Measurements from ENCODE around the gene MIER2. TPM values are rescaled to one million over a fixed set of nuclear protein-coding genes. Genes with fewer than 3 reads are reported as not detected.

The MIER2 gene
- total and polyA plus RNA-seq, 4 donors = 2.7 to 4.1 (median 3.7) TPM

DNA sequence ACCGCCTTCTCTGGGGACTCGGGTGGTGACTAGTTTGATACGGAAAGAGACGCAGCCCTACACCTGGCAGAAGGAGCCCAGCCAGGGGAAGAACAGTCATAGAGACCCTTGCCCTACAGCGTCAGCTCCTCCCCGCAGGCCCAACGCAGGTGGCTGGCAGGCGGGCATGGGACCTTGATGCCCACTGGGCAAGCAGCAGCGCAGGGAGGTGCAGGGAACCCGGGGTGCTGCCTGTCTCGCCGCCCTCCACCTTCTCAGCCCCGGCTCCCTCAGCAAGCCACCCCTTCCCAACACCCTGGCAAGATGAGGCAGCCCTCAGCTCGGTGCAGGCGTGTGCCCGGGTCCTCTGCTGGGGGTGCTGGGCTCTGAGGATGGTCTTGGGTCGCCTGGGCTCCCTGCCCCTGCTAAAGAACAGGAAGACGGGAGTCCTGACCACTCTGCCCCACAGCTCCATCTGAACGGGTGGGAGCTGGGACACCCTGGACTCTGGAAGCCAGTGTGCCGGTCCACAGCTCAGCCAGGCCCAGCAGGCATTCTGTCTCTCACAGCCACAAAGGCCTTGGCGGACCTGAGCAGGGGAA is 9.0 kb downstream of the MIER2 start:
- Histone ChIP-seq H3K36me3 (ENCODE audit: control insufficient read depth in 4 of 4, insufficient read depth in 3 of 4, low read depth in 1 of 4, low read length in 3 of 4) (peaks cover 0 to 6% (median 4%) of the 10 kb centered on the region in 4 donors), H3K4me1 (ENCODE audit: control insufficient read depth in 4 of 4, insufficient read depth in 4 of 4, low read length in 3 of 4) (peaks cover 0 to 2% (median 0%) of the 10 kb centered on the region in 4 donors), H3K9ac (ENCODE audit: low read depth in 1 of 2, low read length in 2 of 2) (no peak overlapping the region), H3K9me3 (ENCODE audit: control insufficient read depth in 4 of 4, low read length in 3 of 4) (peaks cover 0 to 3% (median 0%) of the 10 kb centered on the region in 4 donors), H3K4me3 (ENCODE audit: low read depth in 1 of 3, low read length in 3 of 3) (no peak overlapping the region), H3K27me3 (ENCODE audit: control insufficient read depth in 4 of 4, insufficient read depth in 4 of 4, low read length in 3 of 4) (no peaks in the 10 kb centered on the region), H3K27ac (ENCODE audit: low read depth in 1 of 2, low read length in 2 of 2) (no peak overlapping the region)
- TF ChIP-seq, protein P1, sequence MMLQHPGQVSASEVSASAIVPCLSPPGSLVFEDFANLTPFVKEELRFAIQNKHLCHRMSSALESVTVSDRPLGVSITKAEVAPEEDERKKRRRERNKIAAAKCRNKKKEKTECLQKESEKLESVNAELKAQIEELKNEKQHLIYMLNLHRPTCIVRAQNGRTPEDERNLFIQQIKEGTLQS (IDR thresholded peaks at IDR 0.05) = no peak
- no peak for TF ChIP-seq JUND (IDR thresholded peaks at IDR 0.05)
- TF ChIP-seq GABPA (IDR thresholded peaks at IDR 0.05 in 1 of 2, conservative IDR thresholded peaks at IDR 0.05 in 1 of 2) = no peak
- TF ChIP-seq, protein P2, sequence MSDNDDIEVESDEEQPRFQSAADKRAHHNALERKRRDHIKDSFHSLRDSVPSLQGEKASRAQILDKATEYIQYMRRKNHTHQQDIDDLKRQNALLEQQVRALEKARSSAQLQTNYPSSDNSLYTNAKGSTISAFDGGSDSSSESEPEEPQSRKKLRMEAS (IDR thresholded peaks at IDR 0.05) = no peak
- no peak for TF ChIP-seq HNF4A (conservative IDR thresholded peaks at IDR 0.05)
- TF ChIP-seq RXRA (IDR thresholded peaks at IDR 0.05) = no peak
- TF ChIP-seq SP1 (IDR thresholded peaks at IDR 0.05) = no peak
- TF ChIP-seq TAF1 (conservative IDR thresholded peaks at IDR 0.05) = no peak
- no peak for TF ChIP-seq FOXA1 (IDR thresholded peaks at IDR 0.05)
- no peak for TF ChIP-seq RAD21 (IDR thresholded peaks at IDR 0.05)
- TF ChIP-seq HNF4G (IDR thresholded peaks at IDR 0.05) = no peak
- TF ChIP-seq, protein P3, sequence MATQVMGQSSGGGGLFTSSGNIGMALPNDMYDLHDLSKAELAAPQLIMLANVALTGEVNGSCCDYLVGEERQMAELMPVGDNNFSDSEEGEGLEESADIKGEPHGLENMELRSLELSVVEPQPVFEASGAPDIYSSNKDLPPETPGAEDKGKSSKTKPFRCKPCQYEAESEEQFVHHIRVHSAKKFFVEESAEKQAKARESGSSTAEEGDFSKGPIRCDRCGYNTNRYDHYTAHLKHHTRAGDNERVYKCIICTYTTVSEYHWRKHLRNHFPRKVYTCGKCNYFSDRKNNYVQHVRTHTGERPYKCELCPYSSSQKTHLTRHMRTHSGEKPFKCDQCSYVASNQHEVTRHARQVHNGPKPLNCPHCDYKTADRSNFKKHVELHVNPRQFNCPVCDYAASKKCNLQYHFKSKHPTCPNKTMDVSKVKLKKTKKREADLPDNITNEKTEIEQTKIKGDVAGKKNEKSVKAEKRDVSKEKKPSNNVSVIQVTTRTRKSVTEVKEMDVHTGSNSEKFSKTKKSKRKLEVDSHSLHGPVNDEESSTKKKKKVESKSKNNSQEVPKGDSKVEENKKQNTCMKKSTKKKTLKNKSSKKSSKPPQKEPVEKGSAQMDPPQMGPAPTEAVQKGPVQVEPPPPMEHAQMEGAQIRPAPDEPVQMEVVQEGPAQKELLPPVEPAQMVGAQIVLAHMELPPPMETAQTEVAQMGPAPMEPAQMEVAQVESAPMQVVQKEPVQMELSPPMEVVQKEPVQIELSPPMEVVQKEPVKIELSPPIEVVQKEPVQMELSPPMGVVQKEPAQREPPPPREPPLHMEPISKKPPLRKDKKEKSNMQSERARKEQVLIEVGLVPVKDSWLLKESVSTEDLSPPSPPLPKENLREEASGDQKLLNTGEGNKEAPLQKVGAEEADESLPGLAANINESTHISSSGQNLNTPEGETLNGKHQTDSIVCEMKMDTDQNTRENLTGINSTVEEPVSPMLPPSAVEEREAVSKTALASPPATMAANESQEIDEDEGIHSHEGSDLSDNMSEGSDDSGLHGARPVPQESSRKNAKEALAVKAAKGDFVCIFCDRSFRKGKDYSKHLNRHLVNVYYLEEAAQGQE (IDR thresholded peaks at IDR 0.05) = no peak
- TF ChIP-seq, protein P4, sequence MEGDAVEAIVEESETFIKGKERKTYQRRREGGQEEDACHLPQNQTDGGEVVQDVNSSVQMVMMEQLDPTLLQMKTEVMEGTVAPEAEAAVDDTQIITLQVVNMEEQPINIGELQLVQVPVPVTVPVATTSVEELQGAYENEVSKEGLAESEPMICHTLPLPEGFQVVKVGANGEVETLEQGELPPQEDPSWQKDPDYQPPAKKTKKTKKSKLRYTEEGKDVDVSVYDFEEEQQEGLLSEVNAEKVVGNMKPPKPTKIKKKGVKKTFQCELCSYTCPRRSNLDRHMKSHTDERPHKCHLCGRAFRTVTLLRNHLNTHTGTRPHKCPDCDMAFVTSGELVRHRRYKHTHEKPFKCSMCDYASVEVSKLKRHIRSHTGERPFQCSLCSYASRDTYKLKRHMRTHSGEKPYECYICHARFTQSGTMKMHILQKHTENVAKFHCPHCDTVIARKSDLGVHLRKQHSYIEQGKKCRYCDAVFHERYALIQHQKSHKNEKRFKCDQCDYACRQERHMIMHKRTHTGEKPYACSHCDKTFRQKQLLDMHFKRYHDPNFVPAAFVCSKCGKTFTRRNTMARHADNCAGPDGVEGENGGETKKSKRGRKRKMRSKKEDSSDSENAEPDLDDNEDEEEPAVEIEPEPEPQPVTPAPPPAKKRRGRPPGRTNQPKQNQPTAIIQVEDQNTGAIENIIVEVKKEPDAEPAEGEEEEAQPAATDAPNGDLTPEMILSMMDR (IDR thresholded peaks at IDR 0.05; ENCODE audit: low read depth, low read length, missing input control) = no peak
- 97% methylated on average over 21 of the region's 21 CpGs for WGBS
- no peak for DNase-seq (ENCODE audit: low spot score)

DNA sequence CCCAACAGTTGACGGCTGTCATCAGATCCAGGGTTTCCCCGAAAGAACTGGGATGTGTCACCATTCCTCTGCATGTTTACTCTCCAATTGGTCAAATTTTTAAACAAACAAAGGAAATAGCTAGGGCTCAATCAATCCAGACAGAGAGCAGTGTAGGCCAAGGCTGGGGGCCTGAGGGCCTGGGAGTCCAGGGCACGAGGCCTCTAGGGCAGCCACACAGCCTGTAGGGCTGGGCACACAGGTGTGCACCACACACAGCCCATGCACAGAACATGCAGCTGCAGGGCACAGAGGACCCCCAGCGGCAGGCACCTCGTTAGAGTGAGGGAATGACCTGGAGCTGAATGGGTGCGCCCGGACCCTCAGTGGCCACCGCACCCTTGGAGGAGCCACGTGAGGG is 9.5 kb downstream of the MIER2 start:
- no peak for DNase-seq (ENCODE audit: low spot score)
- Histone ChIP-seq H3K4me1 (ENCODE audit: control insufficient read depth in 4 of 4, insufficient read depth in 4 of 4, low read length in 3 of 4) (no peaks in the 10 kb centered on the region), H3K9me3 (ENCODE audit: control insufficient read depth in 4 of 4, low read length in 3 of 4) (peaks cover 0 to 3% (median 0%) of the 10 kb centered on the region in 4 donors), H3K27me3 (ENCODE audit: control insufficient read depth in 4 of 4, insufficient read depth in 4 of 4, low read length in 3 of 4) (no peaks in the 10 kb centered on the region), H3K36me3 (ENCODE audit: control insufficient read depth in 4 of 4, insufficient read depth in 3 of 4, low read depth in 1 of 4, low read length in 3 of 4) (peaks cover under 1 to 6% (median 4%) of the 10 kb centered on the region in 4 donors), H3K27ac (ENCODE audit: low read depth in 1 of 2, low read length in 2 of 2) (no peak overlapping the region), H3K4me3 (ENCODE audit: low read depth in 1 of 3, low read length in 3 of 3) (no peak overlapping the region), H3K9ac (ENCODE audit: low read depth in 1 of 2, low read length in 2 of 2) (no peak overlapping the region)
- WGBS = 96% methylated on average over 9 of the region's 9 CpGs
- no peak for TF ChIP-seq FOXA1 (IDR thresholded peaks at IDR 0.05)
- no peak for TF ChIP-seq HNF4A (conservative IDR thresholded peaks at IDR 0.05)
- TF ChIP-seq, protein P2 (IDR thresholded peaks at IDR 0.05) = no peak
- TF ChIP-seq, protein P4 (IDR thresholded peaks at IDR 0.05; ENCODE audit: low read depth, low read length, missing input control) = no peak
- TF ChIP-seq, protein P5, sequence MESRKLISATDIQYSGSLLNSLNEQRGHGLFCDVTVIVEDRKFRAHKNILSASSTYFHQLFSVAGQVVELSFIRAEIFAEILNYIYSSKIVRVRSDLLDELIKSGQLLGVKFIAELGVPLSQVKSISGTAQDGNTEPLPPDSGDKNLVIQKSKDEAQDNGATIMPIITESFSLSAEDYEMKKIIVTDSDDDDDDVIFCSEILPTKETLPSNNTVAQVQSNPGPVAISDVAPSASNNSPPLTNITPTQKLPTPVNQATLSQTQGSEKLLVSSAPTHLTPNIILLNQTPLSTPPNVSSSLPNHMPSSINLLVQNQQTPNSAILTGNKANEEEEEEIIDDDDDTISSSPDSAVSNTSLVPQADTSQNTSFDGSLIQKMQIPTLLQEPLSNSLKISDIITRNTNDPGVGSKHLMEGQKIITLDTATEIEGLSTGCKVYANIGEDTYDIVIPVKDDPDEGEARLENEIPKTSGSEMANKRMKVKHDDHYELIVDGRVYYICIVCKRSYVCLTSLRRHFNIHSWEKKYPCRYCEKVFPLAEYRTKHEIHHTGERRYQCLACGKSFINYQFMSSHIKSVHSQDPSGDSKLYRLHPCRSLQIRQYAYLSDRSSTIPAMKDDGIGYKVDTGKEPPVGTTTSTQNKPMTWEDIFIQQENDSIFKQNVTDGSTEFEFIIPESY (IDR thresholded peaks at IDR 0.05) = no peak
- TF ChIP-seq, protein P1 (IDR thresholded peaks at IDR 0.05) = no peak
- no peak for TF ChIP-seq TAF1 (conservative IDR thresholded peaks at IDR 0.05)
- TF ChIP-seq EGR1 (IDR thresholded peaks at IDR 0.05; ENCODE audit: low read depth in 2 of 2) = no peak
- no peak for TF ChIP-seq SP1 (IDR thresholded peaks at IDR 0.05)
- no peak for TF ChIP-seq NR2F2 (IDR thresholded peaks at IDR 0.05)
- no peak for TF ChIP-seq HNF4G (IDR thresholded peaks at IDR 0.05)
- TF ChIP-seq YY1 (IDR thresholded peaks at IDR 0.05) = no peak

All from liver (tissue), 9 donors.